ENCODE data around the gene LILRA2.
"Not testable (repeated sequence)": the region's sequence is repeated elsewhere in the genome, so short reads cannot be mapped to it uniquely, and the experiment has no call there.

LILRA2 gene

GRCh38 chr19:54612428-54612827, 38.8 kb downstream of the LILRA2 start:
- no peak for DNase-seq

- DNase-seq = no peak
Measured at GRCh38 chr19:54614726-54615125, 41.1 kb downstream of the LILRA2 start.

- no peak for DNase-seq
Measured at GRCh38 chr19:54616057-54616456, 42.5 kb downstream of the LILRA2 start.

GRCh38 chr19:54616821-54617560, 43.4 kb downstream of the LILRA2 start:
- no peak for DNase-seq

- DNase-seq = no peak
Measured at GRCh38 chr19:54620464-54620863, 46.9 kb downstream of the LILRA2 start.

- DNase-seq = no peak
Measured at GRCh38 chr19:54622431-54622830, 48.8 kb downstream of the LILRA2 start.

GRCh38 chr19:54624234-54624633, 50.6 kb downstream of the LILRA2 start:
- not testable (repeated sequence) for DNase-seq

GRCh38 chr19:54624934-54625730, 51.5 kb downstream of the LILRA2 start:
- DNase-seq = not testable (repeated sequence)

- DNase-seq = no peak
Measured at GRCh38 chr19:54626757-54627156, 53.2 kb downstream of the LILRA2 start.

GRCh38 chr19:54627912-54628311, 54.3 kb downstream of the LILRA2 start:
- not testable (repeated sequence) for DNase-seq

- DNase-seq = not testable (repeated sequence)
Measured at GRCh38 chr19:54630262-54630661, 56.7 kb downstream of the LILRA2 start, which contains the start of gene LILRB1. LILRB1 (plus strand) TSS chr19:54630484; CDS start chr19:54631074, 590 bp downstream.

GRCh38 chr19:54630782-54631181, 57.2 kb downstream of the LILRA2 start:
- DNase-seq = no peak

GRCh38 chr19:54631489-54632337, 58.1 kb downstream of the LILRA2 start:
- not testable (repeated sequence) for DNase-seq

GRCh38 chr19:54632517-54632916, 58.9 kb downstream of the LILRA2 start:
- DNase-seq = not testable (repeated sequence)

- DNase-seq = no peak
Measured at GRCh38 chr19:54633401-54633800, 59.8 kb downstream of the LILRA2 start.

- not testable (repeated sequence) for DNase-seq
Measured at GRCh38 chr19:54636081-54636480, 62.5 kb downstream of the LILRA2 start.

- no peak for DNase-seq
Measured at GRCh38 chr19:54638683-54639082, 65.1 kb downstream of the LILRA2 start.

All from activated T-cell treated with anti-CD3 and anti-CD28 coated beads for 4 hours (primary cell).